ENCODE measurements around the gene ASB6.

DNA sequence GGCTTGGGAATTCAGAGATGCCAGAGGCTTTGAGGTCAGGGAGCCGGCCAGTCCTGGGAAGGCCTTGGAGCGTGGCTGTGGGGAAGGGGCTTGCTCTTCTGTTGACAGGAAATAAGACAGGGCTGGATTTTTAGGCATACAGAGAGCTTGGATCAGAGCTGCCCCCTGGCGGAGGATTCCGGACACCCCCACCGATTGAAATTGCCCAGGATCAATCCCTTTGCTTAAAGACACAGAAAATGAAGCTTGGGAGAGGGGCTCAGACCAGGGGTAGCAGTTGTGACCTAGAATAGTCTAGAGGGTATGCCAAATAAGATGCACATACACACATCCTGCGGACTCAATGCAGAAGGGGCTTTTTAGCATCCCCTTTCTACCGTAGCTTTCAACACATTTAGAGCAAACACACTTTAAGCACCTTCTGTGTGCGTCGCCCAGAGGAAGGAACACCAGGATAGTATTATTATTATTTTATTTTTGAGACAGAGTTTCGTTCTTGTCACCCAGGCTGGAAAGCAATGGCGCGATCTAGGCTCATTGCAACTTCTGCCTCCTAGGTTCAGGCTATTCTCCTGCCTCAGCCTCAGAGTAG lies 17.7 kb downstream of the ASB6 start:
- TF ChIP-seq, protein P1, sequence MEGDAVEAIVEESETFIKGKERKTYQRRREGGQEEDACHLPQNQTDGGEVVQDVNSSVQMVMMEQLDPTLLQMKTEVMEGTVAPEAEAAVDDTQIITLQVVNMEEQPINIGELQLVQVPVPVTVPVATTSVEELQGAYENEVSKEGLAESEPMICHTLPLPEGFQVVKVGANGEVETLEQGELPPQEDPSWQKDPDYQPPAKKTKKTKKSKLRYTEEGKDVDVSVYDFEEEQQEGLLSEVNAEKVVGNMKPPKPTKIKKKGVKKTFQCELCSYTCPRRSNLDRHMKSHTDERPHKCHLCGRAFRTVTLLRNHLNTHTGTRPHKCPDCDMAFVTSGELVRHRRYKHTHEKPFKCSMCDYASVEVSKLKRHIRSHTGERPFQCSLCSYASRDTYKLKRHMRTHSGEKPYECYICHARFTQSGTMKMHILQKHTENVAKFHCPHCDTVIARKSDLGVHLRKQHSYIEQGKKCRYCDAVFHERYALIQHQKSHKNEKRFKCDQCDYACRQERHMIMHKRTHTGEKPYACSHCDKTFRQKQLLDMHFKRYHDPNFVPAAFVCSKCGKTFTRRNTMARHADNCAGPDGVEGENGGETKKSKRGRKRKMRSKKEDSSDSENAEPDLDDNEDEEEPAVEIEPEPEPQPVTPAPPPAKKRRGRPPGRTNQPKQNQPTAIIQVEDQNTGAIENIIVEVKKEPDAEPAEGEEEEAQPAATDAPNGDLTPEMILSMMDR (conservative IDR thresholded peaks at IDR 0.05; ENCODE audit: low read length), result peak; percentile 93
- no peak for TF ChIP-seq EZH2phosphoT487 (IDR thresholded peaks at IDR 0.05; ENCODE audit: borderline replicate concordance, low read depth, low read length)
